CD14-positive monocyte (primary cell): ENCODE data around the gene CIROP. TPM values are rescaled to one million over a fixed set of nuclear protein-coding genes. Genes with fewer than 3 reads are reported as not detected.
A peak's percentile ranks its signal among the peaks of the same experiment; 100 is the strongest.

Experiments
- DNase-seq, 3 donors: peaks; one replicate each; pipeline ENCODE4 v3.0.0-alpha.2; 2011 to 2022
- H2AFZ ChIP-seq: 2 replicates; pipeline ENCODE4 v1.6.0; 2012; ENCODE audit warnings: mild to moderate bottlenecking, low read depth, low read length, inconsistent platforms; ENCODE audit not compliant: insufficient read depth, poor library complexity, severe bottlenecking
- H3K27ac ChIP-seq, 2 donors: 1 replicate in 1 of 2; 2 replicates in 1 of 2; pipeline ENCODE4 v1.5.1; 2012 to 2013; ENCODE audit warnings: low read length in 2 of 2, control low read depth in 1 of 2, inconsistent platforms in 1 of 2, low read depth in 1 of 2, mild to moderate bottlenecking in 1 of 2
- H3K27me3 ChIP-seq, 2 donors: one replicate each; pipeline versions ENCODE4 v1.6.0 to v1.6.1; 2011 to 2013; ENCODE audit warnings: low read length in 2 of 2; ENCODE audit not compliant: control insufficient read depth in 2 of 2, insufficient read depth in 2 of 2
- H3K36me3 ChIP-seq, 2 donors: replicated peaks in 1 of 2; 1 replicate in 1 of 2; 2 replicates in 1 of 2; pipeline versions ENCODE4 v1.5.1 to v1.6.1; 2012 to 2013; ENCODE audit warnings: low read length in 2 of 2, control low read depth in 1 of 2, inconsistent platforms in 1 of 2, mild to moderate bottlenecking in 1 of 2; ENCODE audit not compliant: insufficient read depth in 2 of 2, control insufficient read depth in 1 of 2
- H3K4me1 ChIP-seq, 2 donors: 1 replicate in 1 of 2; 2 replicates in 1 of 2; pipeline versions ENCODE4 v1.5.1 to v1.6.1; 2012 to 2013; ENCODE audit warnings: low read length in 2 of 2, control low read depth in 1 of 2, inconsistent platforms in 1 of 2, mild to moderate bottlenecking in 1 of 2, moderate library complexity in 1 of 2; ENCODE audit not compliant: insufficient read depth in 2 of 2, control insufficient read depth in 1 of 2
- H3K4me2 ChIP-seq: replicated peaks from 2 replicates; pipeline ENCODE3; 2012; ENCODE audit warnings: low read length, moderate library complexity, mild to moderate bottlenecking; ENCODE audit not compliant: poor library complexity, severe bottlenecking; ENCODE audit errors: extremely low read depth
- H3K4me3 ChIP-seq, 3 experiments: fragments of 200-600 bp in 1 of 3; sonication (generic) in 1 of 3; replicated peaks in 1 of 3; 1 replicate in 2 of 3; 2 replicates in 1 of 3; pipeline ENCODE4 v1.5.1; 2011 to 2013; ENCODE audit warnings: low read length in 3 of 3, mild to moderate bottlenecking in 3 of 3, control low read depth in 2 of 3, low read depth in 2 of 3, inconsistent platforms in 1 of 3, moderate library complexity in 1 of 3
- H3K79me2 ChIP-seq: 2 replicates; pipeline ENCODE4 v1.6.0; 2012; ENCODE audit warnings: mild to moderate bottlenecking, control low read depth, inconsistent platforms, low read length, moderate library complexity; ENCODE audit not compliant: insufficient read depth
- H3K9ac ChIP-seq: 2 replicates; pipeline ENCODE4 v1.6.0; 2017; ENCODE audit warnings: low read length, mild to moderate bottlenecking; ENCODE audit not compliant: insufficient read depth, poor library complexity, severe bottlenecking
- H3K9me3 ChIP-seq, 2 donors: replicated peaks in 1 of 2; 1 replicate in 1 of 2; 2 replicates in 1 of 2; pipeline versions ENCODE4 v1.5.1 to v1.6.1; 2012 to 2013; ENCODE audit warnings: low read length in 2 of 2, control low read depth in 1 of 2; ENCODE audit not compliant: control insufficient read depth in 1 of 2, insufficient read depth in 1 of 2
- H4K20me1 ChIP-seq: 2 replicates; pipeline ENCODE4 v1.6.0; 2012; ENCODE audit warnings: mild to moderate bottlenecking, low read length, control low read depth, moderate library complexity; ENCODE audit not compliant: insufficient read depth
- H3K27ac Mint-ChIP-seq, 7 donors: one replicate each; pipeline ENCODE4 v1.8.0; 2020; ENCODE audit warnings: mild to moderate bottlenecking in 7 of 7, mixed read lengths in 7 of 7, moderate library complexity in 6 of 7, inconsistent platforms in 2 of 7
- H3K27me3 Mint-ChIP-seq, 3 donors: one replicate each; pipeline ENCODE4 v1.8.0; 2021 to 2022; ENCODE audit warnings: low read depth in 3 of 3, mild to moderate bottlenecking in 3 of 3, mixed read lengths in 3 of 3, moderate library complexity in 3 of 3, inconsistent platforms in 1 of 3
- H3K36me3 Mint-ChIP-seq, 2 donors: one replicate each; pipeline ENCODE4 v1.8.0; 2020; ENCODE audit warnings: mixed read lengths in 2 of 2, inconsistent platforms in 1 of 2, mild to moderate bottlenecking in 1 of 2
- H3K4me1 Mint-ChIP-seq: one replicate; pipeline ENCODE4 v1.8.0; 2020; ENCODE audit warnings: mild to moderate bottlenecking, mixed read lengths
- H3K4me3 Mint-ChIP-seq, 2 donors: one replicate each; pipeline ENCODE4 v1.8.0; 2020; ENCODE audit warnings: mild to moderate bottlenecking in 2 of 2, mixed read lengths in 2 of 2, moderate library complexity in 1 of 2
- H3K9me3 Mint-ChIP-seq, 7 donors: one replicate each; pipeline ENCODE4 v1.8.0; 2020 to 2022; ENCODE audit warnings: mixed read lengths in 7 of 7, mild to moderate bottlenecking in 6 of 7, moderate library complexity in 6 of 7, inconsistent platforms in 2 of 7
- WGBS: methylation state at CpG from one replicate; pipeline ENCODE4 v1.1.5; 2013; ENCODE audit warnings: missing lambda C conversion rate; ENCODE audit not compliant: insufficient coverage; 5-methylcytosine and 5-hydroxymethylcytosine counted together
- intact Hi-C, 2 donors: fragments of 100-400 bp; cut with micrococcal nuclease; formaldehyde crosslinking; loops; one replicate each; pipeline versions ENCODE4 v1.15.0 to v1.15.1; 2023
- polyA plus RNA-seq, 3 donors: library from polyadenylated mRNA; depleted of rRNA in 1 of 3; unstranded in 2 of 3; stranded (reverse) in 1 of 3; fragments of 300-500 nt in 2 of 3; fragments of >200 nt in 1 of 3; fragmentation: Illumina TruSeq in 2 of 3; gene quantifications; 1 replicate in 2 of 3; 2 replicates in 1 of 3; pipeline ENCODE4 v1.2.3, GENCODE V29; 2012 to 2021
- TF ChIP-seq, protein P1 (sequence below): fragments of 200-600 bp; IDR thresholded peaks from one replicate; pipeline ENCODE4 v1.8.0; 2022; ENCODE audit warnings: antibody characterized with exemption, mild to moderate bottlenecking

The CIROP gene
- polyA plus RNA-seq, 3 donors: not detected

DNA sequence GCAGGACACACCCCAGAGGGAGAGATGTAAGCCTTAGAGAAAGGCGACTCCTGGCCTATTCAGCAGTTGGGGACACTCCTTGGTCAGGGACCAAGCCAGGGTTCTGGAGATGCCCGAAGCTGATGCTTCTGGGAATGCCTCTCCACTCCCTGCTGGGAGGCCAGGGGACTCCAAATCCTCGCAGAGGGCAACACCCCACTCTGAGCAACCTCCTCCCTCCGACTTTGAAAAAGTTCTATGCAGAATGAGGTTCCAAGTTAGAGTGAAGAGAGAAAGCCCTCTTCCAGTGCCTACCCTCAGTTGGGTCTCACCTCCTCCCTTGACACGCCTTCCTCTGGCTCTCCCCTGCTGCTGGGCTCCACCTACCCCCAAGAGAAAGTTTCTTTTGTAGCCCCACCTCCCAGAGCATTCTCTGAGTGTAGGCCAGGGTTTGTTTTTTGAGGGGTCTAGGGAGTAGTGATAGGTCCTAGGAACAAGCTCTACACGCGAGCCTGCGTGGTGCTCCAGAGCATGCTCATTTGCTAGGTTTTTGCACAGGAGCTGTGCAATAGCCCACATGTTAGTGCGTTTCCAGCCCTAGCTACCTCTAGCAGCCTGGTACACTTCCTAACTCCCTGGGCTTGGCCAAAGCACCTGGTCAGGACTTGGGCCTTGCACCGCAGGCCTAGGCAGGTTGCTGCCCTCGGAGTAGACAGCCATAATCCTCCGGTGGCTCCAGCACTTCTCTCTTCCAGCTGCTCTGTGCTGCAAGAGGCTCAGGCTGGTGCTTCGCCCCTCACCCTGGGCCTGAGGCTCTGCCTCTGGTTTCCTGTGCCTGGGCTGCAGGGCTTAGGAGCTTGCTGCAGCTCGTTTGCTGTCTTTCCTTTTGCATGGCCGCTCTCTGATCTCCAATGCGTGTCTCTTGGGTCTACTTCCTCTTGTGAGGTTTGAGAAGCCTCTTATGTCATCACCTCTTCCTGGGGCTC lies 14.9 kb upstream of the CIROP start:
- H3K27ac Mint-ChIP-seq: peak overlapping the region; percentile 88 to 94 (median 92)
- peak overlapping the region; percentile 73 to 91 for H3K4me3 Mint-ChIP-seq
- peaks cover 68% of the 10 kb centered on the region for H3K4me1 Mint-ChIP-seq
- TF ChIP-seq, protein P1, sequence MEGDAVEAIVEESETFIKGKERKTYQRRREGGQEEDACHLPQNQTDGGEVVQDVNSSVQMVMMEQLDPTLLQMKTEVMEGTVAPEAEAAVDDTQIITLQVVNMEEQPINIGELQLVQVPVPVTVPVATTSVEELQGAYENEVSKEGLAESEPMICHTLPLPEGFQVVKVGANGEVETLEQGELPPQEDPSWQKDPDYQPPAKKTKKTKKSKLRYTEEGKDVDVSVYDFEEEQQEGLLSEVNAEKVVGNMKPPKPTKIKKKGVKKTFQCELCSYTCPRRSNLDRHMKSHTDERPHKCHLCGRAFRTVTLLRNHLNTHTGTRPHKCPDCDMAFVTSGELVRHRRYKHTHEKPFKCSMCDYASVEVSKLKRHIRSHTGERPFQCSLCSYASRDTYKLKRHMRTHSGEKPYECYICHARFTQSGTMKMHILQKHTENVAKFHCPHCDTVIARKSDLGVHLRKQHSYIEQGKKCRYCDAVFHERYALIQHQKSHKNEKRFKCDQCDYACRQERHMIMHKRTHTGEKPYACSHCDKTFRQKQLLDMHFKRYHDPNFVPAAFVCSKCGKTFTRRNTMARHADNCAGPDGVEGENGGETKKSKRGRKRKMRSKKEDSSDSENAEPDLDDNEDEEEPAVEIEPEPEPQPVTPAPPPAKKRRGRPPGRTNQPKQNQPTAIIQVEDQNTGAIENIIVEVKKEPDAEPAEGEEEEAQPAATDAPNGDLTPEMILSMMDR: no peak
- 19% methylated on average over 11 of the region's 16 CpGs for WGBS
- Histone ChIP-seq H3K9me3 (no peaks in the 10 kb centered on the region), H3K36me3 (no peaks in the 10 kb centered on the region), H3K27ac (peak overlapping the region; percentile 73 to 88), H2AFZ (peak overlapping the region; percentile 73), H3K4me1 (peaks cover 47 to 61% of the 10 kb centered on the region in 2 donors), H3K79me2 (peaks cover 35% of the 10 kb centered on the region), H3K4me3 (peak overlapping the region; percentile 1 to 65 (median 1)), H3K27me3 (no peaks in the 10 kb centered on the region), H4K20me1 (no peaks in the 10 kb centered on the region), H3K9ac (peak overlapping the region; percentile 67), H3K4me2 (peak overlapping the region; percentile 73)
- H3K27me3 Mint-ChIP-seq: peaks cover 0 to 2% (median 0%) of the 10 kb centered on the region in 3 donors
- peaks cover 0 to 4% of the 10 kb centered on the region in 2 donors for H3K36me3 Mint-ChIP-seq
- DNase-seq: peak; percentile 59 to 74 (median 62)
- intact Hi-C loops: loop anchor here (1.0 to 2.0 kb wide), 2 partner anchors 65 to 68 kb away; no protein-coding TSS in a partner anchor
- H3K9me3 Mint-ChIP-seq: no peaks in the 10 kb centered on the region

DNA sequence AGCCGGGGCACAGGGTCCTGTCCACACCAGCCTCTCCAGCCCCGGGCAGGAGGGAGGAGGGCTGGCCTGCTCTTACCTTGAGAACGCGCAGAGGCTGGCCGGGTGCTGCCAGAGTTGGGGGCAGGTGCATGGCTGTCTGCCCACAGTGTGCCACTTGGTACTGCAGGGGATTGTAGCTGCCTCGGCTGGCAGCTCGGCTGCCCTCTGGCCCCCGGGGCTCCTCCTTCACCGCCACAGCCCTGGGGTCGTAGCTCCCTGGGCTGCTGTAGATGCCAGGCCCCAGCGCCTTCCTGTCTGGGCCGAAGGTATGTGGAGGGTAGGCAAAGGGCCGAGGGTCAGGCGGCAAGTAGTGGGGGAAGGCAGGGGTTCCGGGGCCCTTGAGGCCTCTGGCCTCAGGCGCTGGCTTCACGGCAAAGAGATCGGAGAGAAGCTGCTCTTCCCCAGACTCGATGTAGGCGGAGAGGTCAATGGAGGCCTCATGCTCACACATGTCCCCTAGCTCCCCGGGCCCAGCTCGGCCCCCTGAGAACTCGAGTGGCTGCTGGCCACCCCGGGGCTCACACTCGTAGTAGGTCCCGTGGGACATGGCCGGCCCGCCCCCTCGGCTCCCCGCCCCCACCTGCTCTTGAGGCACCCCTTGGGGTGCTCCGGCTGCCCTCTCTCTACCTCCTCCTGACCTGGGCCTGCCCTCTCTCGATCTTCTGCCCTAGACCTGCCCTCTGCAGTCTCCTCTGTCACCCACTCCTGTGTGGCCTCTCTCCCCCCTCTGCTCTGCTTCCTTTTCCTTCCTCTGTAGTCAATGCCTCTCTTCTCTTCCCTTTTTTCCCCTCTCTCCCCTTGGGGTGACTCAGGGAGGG lies 13.9 kb upstream of the CIROP start, which contains the start of gene CEBPE:
CEBPE (minus strand) TSS at position 750 of the 857 bp plus-strand sequence; CDS start at position 586, 164 bp downstream.
- H3K4me1 ChIP-seq: peaks cover 56 to 70% of the 10 kb centered on the region in 2 donors
- no peaks in the 10 kb centered on the region for H3K27me3 ChIP-seq
- peak within 1 kb of the TSS; percentile 73 to 88 for H3K27ac ChIP-seq
- H4K20me1 ChIP-seq: no peaks in the 10 kb centered on the region
- no peaks in the 10 kb centered on the region for H3K9me3 ChIP-seq
- WGBS: 57% methylated on average over 21 of the region's 32 CpGs
- Mint-ChIP-seq H3K9me3 (no peaks in the 10 kb centered on the region), H3K27me3 (peaks cover 0 to 4% (median 0%) of the 10 kb centered on the region in 3 donors), H3K4me1 (peaks cover 78% of the 10 kb centered on the region), H3K36me3 (peaks cover 0 to 6% of the 10 kb centered on the region in 2 donors), H3K27ac (peak within 1 kb of the TSS; percentile 88 to 94 (median 92)), H3K4me3 (peak within 1 kb of the TSS; percentile 73 to 91)
- TF ChIP-seq, protein P1: no peak
- H2AFZ ChIP-seq: peak within 1 kb of the TSS; percentile 73
- peak within 1 kb of the TSS; percentile 73 for H3K4me2 ChIP-seq
- peak; percentile 69 to 81 (median 74) for DNase-seq
- intact Hi-C loops: no loop called here
- no peaks in the 10 kb centered on the region for H3K36me3 ChIP-seq
- peak within 1 kb of the TSS; percentile 67 for H3K9ac ChIP-seq
- H3K79me2 ChIP-seq: peaks cover 35% of the 10 kb centered on the region
- H3K4me3 ChIP-seq: peak within 1 kb of the TSS; percentile 1 to 65 (median 35)
